GM18507 (cell line): Measurements from ENCODE around the gene COG1.
"Not testable (repeated sequence)": the region's sequence is repeated elsewhere in the genome, so short reads cannot be mapped to it uniquely, and the experiment has no call there.

Experiments
- DNase-seq: peaks from one replicate; pipeline ENCODE4 v3.0.0; 2011; ENCODE audit warnings: low read depth; ENCODE audit not compliant: insufficient read length; ENCODE audit errors: extremely low spot score
- FAIRE-seq: peaks from 2 replicates; lab custom pipeline; 2011; peaks lifted over from hg19 to GRCh38; lab: Jason Lieb, UNC

The COG1 gene

GRCh38 chr17:73192894-73193701, at the start of gene COG1:
Gene COG1 (plus strand): TSS chr17:73193055. CDS start chr17:73193070, 15 bp downstream.
- peak; percentile 91 for DNase-seq
- peak; percentile 62 for FAIRE-seq

GRCh38 chr17:73144209-73144608, 48.6 kb upstream of the COG1 start:
- FAIRE-seq, DNase-seq: not testable (repeated sequence)

- FAIRE-seq (no peak), DNase-seq (no peak)
These were observed 47.2 kb upstream of the COG1 start for GRCh38 chr17:73145641-73146040.

- DNase-seq, FAIRE-seq: not testable (repeated sequence)
These were observed 45.1 kb upstream of the COG1 start for GRCh38 chr17:73147791-73148190.

- FAIRE-seq (no peak), DNase-seq (no peak)
These were observed 44.1 kb upstream of the COG1 start for GRCh38 chr17:73148540-73149334.

GRCh38 chr17:73150622-73151300, 42.1 kb upstream of the COG1 start:
- FAIRE-seq, DNase-seq: not testable (repeated sequence)

GRCh38 chr17:73151916-73152632, 40.8 kb upstream of the COG1 start:
- DNase-seq = no peak
- no peak for FAIRE-seq

GRCh38 chr17:73155410-73156165, 37.3 kb upstream of the COG1 start:
- DNase-seq (no peak), FAIRE-seq (no peak)

GRCh38 chr17:73156166-73156840, 36.6 kb upstream of the COG1 start:
- FAIRE-seq (peak; percentile 76), DNase-seq (peak; percentile 59)

- DNase-seq = no peak
These were observed 35.9 kb upstream of the COG1 start for GRCh38 chr17:73156887-73157520.

GRCh38 chr17:73157521-73157890, 35.3 kb upstream of the COG1 start:
- DNase-seq (no peak), FAIRE-seq (no peak)

More at GRCh38 chr17:73156887-73157520, 35.9 kb upstream of the COG1 start:
- peak; percentile 46 for FAIRE-seq

GRCh38 chr17:73158133-73158532, 34.7 kb upstream of the COG1 start:
- DNase-seq = no peak
- FAIRE-seq = no peak

- no peak for DNase-seq
- no peak for FAIRE-seq
These were observed 31.8 kb upstream of the COG1 start for GRCh38 chr17:73160980-73161630.

- DNase-seq = no peak
- no peak for FAIRE-seq
These were observed 29.8 kb upstream of the COG1 start for GRCh38 chr17:73163043-73163442.

GRCh38 chr17:73165616-73166404, 27.0 kb upstream of the COG1 start:
- FAIRE-seq = no peak
- no peak for DNase-seq

- no peak for DNase-seq
- peak; percentile 75 for FAIRE-seq
These were observed 25.9 kb upstream of the COG1 start for GRCh38 chr17:73166731-73167581.
